Measurements from ENCODE around the gene DAB1.

The DAB1 gene

DNA sequence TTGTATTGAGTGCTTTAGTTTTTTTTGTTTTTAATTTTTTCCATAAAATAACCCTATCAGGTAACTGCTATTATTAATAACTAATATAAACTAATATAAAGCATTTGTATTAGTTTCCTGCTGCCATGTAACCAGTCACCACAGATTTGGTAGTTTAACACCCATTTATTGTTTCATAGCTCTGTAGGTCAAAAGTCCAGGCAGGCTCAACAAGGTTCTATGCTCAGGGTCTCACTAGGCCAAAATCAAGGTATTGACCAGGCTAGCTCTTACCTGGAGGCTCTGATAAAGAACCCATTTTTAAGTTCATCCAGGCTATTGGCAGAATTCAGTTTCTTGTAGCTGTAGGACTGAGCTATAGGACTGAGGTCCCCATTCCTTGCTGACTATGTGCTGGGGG is 189.4 kb downstream of the DAB1 start:
- no peak overlapping the region for H3K9ac ChIP-seq (ENCODE audit: low read length)
- no peaks in the 10 kb centered on the region for H3K79me2 ChIP-seq (ENCODE audit: insufficient read depth, low read length)
- H3K27me3 ChIP-seq (ENCODE audit: insufficient read depth, low read length): no peaks in the 10 kb centered on the region
- H3F3A ChIP-seq (ENCODE audit: insufficient read depth, low read length): no peaks in the 10 kb centered on the region
- no peak overlapping the region for H3K4me3 ChIP-seq (ENCODE audit: low read depth, low read length, poor library complexity, severe bottlenecking)
- no peaks in the 10 kb centered on the region for H3K9me2 ChIP-seq (ENCODE audit: low read depth, low read length)
- H4K20me1 ChIP-seq (ENCODE audit: insufficient read depth, low read length): no peaks in the 10 kb centered on the region
- no peaks in the 10 kb centered on the region for H3K9me3 ChIP-seq (ENCODE audit: low read length)
- H2AFZ ChIP-seq (ENCODE audit: low read length): no peak overlapping the region
- no peaks in the 10 kb centered on the region for H3K36me3 ChIP-seq (ENCODE audit: insufficient read depth, low read length)
- TF ChIP-seq CTCF (IDR thresholded peaks at IDR 0.05; ENCODE audit: low read length) (no peak), EZH2 (IDR thresholded peaks at IDR 0.05; ENCODE audit: borderline replicate concordance, low read length) (no peak)
- H3K27ac ChIP-seq (ENCODE audit: low read depth, low read length, poor library complexity, severe bottlenecking): no peak overlapping the region
- H3K4me1 ChIP-seq (ENCODE audit: insufficient read depth, low read length, severe bottlenecking): no peaks in the 10 kb centered on the region
- H3K4me2 ChIP-seq (ENCODE audit: low read length): no peak overlapping the region

DNA sequence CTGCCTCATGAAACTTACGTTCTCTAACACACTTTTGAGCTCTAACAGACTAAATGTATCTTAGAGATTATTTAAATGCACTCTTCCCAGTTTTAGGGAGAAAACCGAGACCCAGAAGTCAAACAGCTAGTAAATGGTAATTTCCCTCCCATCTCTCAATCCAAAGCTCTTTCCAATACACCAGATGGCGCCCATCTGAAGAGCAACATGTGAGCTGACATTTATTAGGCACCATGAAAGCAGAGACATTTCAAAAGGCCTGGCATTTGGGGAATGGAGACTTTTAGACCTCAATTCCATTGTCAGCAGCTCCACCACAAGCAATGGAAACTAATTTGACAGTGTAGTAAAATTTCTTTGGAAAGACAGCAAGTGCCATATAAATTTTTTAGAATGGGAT is 191.4 kb downstream of the DAB1 start:
- H2AFZ ChIP-seq (ENCODE audit: low read length): no peak overlapping the region
- no peaks in the 10 kb centered on the region for H4K20me1 ChIP-seq (ENCODE audit: insufficient read depth, low read length)
- H3K27ac ChIP-seq (ENCODE audit: low read depth, low read length, poor library complexity, severe bottlenecking): no peak overlapping the region
- H3K27me3 ChIP-seq (ENCODE audit: insufficient read depth, low read length): no peaks in the 10 kb centered on the region
- TF ChIP-seq EZH2 (IDR thresholded peaks at IDR 0.05; ENCODE audit: borderline replicate concordance, low read length) (no peak), CTCF (IDR thresholded peaks at IDR 0.05; ENCODE audit: low read length) (no peak)
- H3K36me3 ChIP-seq (ENCODE audit: insufficient read depth, low read length): no peaks in the 10 kb centered on the region
- no peaks in the 10 kb centered on the region for H3K9me3 ChIP-seq (ENCODE audit: low read length)
- no peak overlapping the region for H3K9ac ChIP-seq (ENCODE audit: low read length)
- no peaks in the 10 kb centered on the region for H3K4me1 ChIP-seq (ENCODE audit: insufficient read depth, low read length, severe bottlenecking)
- no peak overlapping the region for H3K4me2 ChIP-seq (ENCODE audit: low read length)
- no peak overlapping the region for H3K4me3 ChIP-seq (ENCODE audit: low read depth, low read length, poor library complexity, severe bottlenecking)
- H3K79me2 ChIP-seq (ENCODE audit: insufficient read depth, low read length): no peaks in the 10 kb centered on the region
- H3K9me2 ChIP-seq (ENCODE audit: low read depth, low read length): no peaks in the 10 kb centered on the region
- H3F3A ChIP-seq (ENCODE audit: insufficient read depth, low read length): no peaks in the 10 kb centered on the region

GRCh38 chr1:57229998-57230397 is 193.9 kb downstream of the DAB1 start:
- TF ChIP-seq EZH2 (IDR thresholded peaks at IDR 0.05; ENCODE audit: borderline replicate concordance, low read length) (no peak), CTCF (IDR thresholded peaks at IDR 0.05; ENCODE audit: low read length) (no peak)
- no peak overlapping the region for H3K27ac ChIP-seq (ENCODE audit: low read depth, low read length, poor library complexity, severe bottlenecking)
- H4K20me1 ChIP-seq (ENCODE audit: insufficient read depth, low read length): no peaks in the 10 kb centered on the region
- H3K4me2 ChIP-seq (ENCODE audit: low read length): no peak overlapping the region
- no peaks in the 10 kb centered on the region for H3K36me3 ChIP-seq (ENCODE audit: insufficient read depth, low read length)
- H3K9me3 ChIP-seq (ENCODE audit: low read length): no peaks in the 10 kb centered on the region
- H3K9me2 ChIP-seq (ENCODE audit: low read depth, low read length): no peaks in the 10 kb centered on the region
- no peaks in the 10 kb centered on the region for H3K79me2 ChIP-seq (ENCODE audit: insufficient read depth, low read length)
- no peak overlapping the region for H3K4me3 ChIP-seq (ENCODE audit: low read depth, low read length, poor library complexity, severe bottlenecking)
- no peak overlapping the region for H3K9ac ChIP-seq (ENCODE audit: low read length)
- H3K27me3 ChIP-seq (ENCODE audit: insufficient read depth, low read length): no peaks in the 10 kb centered on the region
- no peaks in the 10 kb centered on the region for H3F3A ChIP-seq (ENCODE audit: insufficient read depth, low read length)
- no peak overlapping the region for H2AFZ ChIP-seq (ENCODE audit: low read length)
- H3K4me1 ChIP-seq (ENCODE audit: insufficient read depth, low read length, severe bottlenecking): no peaks in the 10 kb centered on the region

All from OCI-LY1 (cell line).